Keratinocyte (primary cell): ENCODE data around the gene FAM120A. TPM values are rescaled to one million over a fixed set of nuclear protein-coding genes. Genes with fewer than 3 reads are reported as not detected.

Experiments used
- DNase-seq: peaks from one replicate; pipeline ENCODE4 v3.0.0-alpha.2; 2011; ENCODE audit warnings: low read depth, missing footprints, low spot score
- FAIRE-seq: peaks from 2 replicates; lab custom pipeline; 2011; peaks lifted over from hg19 to GRCh38; lab: Jason Lieb, UNC
- H2AFZ ChIP-seq: 2 replicates; pipeline ENCODE4 v1.6.0; 2012; ENCODE audit warnings: low read length, control low read depth, inconsistent platforms; ENCODE audit not compliant: control insufficient read depth
- H3K27ac ChIP-seq: 2 replicates; pipeline ENCODE4 v1.5.1; 2011; ENCODE audit warnings: low read length; ENCODE audit not compliant: control insufficient read depth, insufficient read depth
- H3K27me3 ChIP-seq: 3 replicates; pipeline ENCODE4 v1.6.0; 2011; ENCODE audit warnings: low read length; ENCODE audit not compliant: control insufficient read depth, insufficient read depth; ENCODE audit errors: extremely low read depth
- H3K36me3 ChIP-seq, 2 experiments: 2 replicates in 1 of 2; 3 replicates in 1 of 2; pipeline ENCODE4 v1.5.1; 2011; ENCODE audit warnings: low read length in 2 of 2, mild to moderate bottlenecking in 1 of 2; ENCODE audit not compliant: control insufficient read depth in 2 of 2, insufficient read depth in 2 of 2; ENCODE audit errors: extremely low read depth in 1 of 2
- H3K4me1 ChIP-seq: 3 replicates; pipeline ENCODE4 v1.5.1; 2011; ENCODE audit warnings: low read length; ENCODE audit not compliant: control insufficient read depth, insufficient read depth; ENCODE audit errors: extremely low read depth
- H3K4me2 ChIP-seq: 3 replicates; pipeline ENCODE4 v1.6.0; 2011; ENCODE audit warnings: low read depth, low read length; ENCODE audit not compliant: control insufficient read depth, insufficient read depth; ENCODE audit errors: extremely low read depth
- H3K4me3 ChIP-seq, 3 experiments: fragments of 200-600 bp in 1 of 3; sonication (generic) in 1 of 3; 2 replicates in 2 of 3; 3 replicates in 1 of 3; pipeline ENCODE4 v1.5.1; 2011 to 2016; ENCODE audit warnings: low read length in 3 of 3, mild to moderate bottlenecking in 3 of 3, control low read depth in 2 of 3, inconsistent platforms in 1 of 3, low read depth in 1 of 3, mixed read lengths in 1 of 3, mixed run types in 1 of 3, moderate library complexity in 1 of 3; ENCODE audit not compliant: control insufficient read depth in 2 of 3, insufficient read depth in 2 of 3; ENCODE audit errors: extremely low read depth in 1 of 3
- H3K79me2 ChIP-seq: 2 replicates; pipeline ENCODE4 v1.6.0; 2012; ENCODE audit warnings: low read length; ENCODE audit not compliant: control insufficient read depth, insufficient read depth
- H3K9ac ChIP-seq: 3 replicates; pipeline ENCODE4 v1.6.0; 2011; ENCODE audit warnings: low read length; ENCODE audit not compliant: control insufficient read depth, insufficient read depth; ENCODE audit errors: extremely low read depth
- H3K9me1 ChIP-seq: 3 replicates; pipeline ENCODE4 v1.6.0; 2011; ENCODE audit warnings: low read length; ENCODE audit not compliant: control insufficient read depth, insufficient read depth; ENCODE audit errors: extremely low read depth
- H3K9me3 ChIP-seq: 2 replicates; pipeline ENCODE4 v1.5.1; 2012; ENCODE audit warnings: low read depth, low read length; ENCODE audit not compliant: control insufficient read depth
- H4K20me1 ChIP-seq: 3 replicates; pipeline ENCODE4 v1.6.0; 2011; ENCODE audit warnings: low read length; ENCODE audit not compliant: control insufficient read depth, insufficient read depth; ENCODE audit errors: extremely low read depth
- EZH2 ChIP-seq: IDR thresholded peaks from one replicate; pipeline ENCODE4 v1.6.1; 2012; ENCODE audit warnings: inconsistent platforms, mild to moderate bottlenecking, low read length, moderate library complexity
- dilution Hi-C: fragments of 300-500 bp; cut with MboI; formaldehyde crosslinking; loops from one replicate; pipeline ENCODE4 v1.7.0; 2020; ENCODE audit warnings: low sequenced_read_pairs; ENCODE audit not compliant: extremely low pct_ligation_motif_present
- polyA plus RNA-seq, 5 experiments: library from polyadenylated mRNA; depleted of rRNA in 3 of 5; stranded (reverse) in 3 of 5; stranded (forward) in 1 of 5; unstranded in 1 of 5; fragments of >200 nt; gene quantifications; 1 replicate in 1 of 5; 2 replicates in 3 of 5; 3 replicates in 1 of 5; pipeline versions ENCODE4 v1.2.1 to v1.2.3, GENCODE V29; 2011 to 2012; ENCODE audit warnings: missing spikeins in 2 of 5, low read depth in 1 of 5, low replicate concordance in 1 of 5
- TF ChIP-seq, protein P1 (sequence below), 3 experiments: IDR thresholded peaks in 1 of 3; conservative IDR thresholded peaks in 1 of 3; optimal IDR thresholded peaks in 1 of 3; 2 replicates in 2 of 3; 3 replicates in 1 of 3; pipeline versions ENCODE3 to v1.5.1; 2011; ENCODE audit warnings: low read length in 3 of 3, mild to moderate bottlenecking in 3 of 3, moderate library complexity in 2 of 3, control low read depth in 1 of 3, inconsistent platforms in 1 of 3; ENCODE audit not compliant: insufficient read depth in 2 of 3; ENCODE audit errors: extremely low read depth in 1 of 3

The FAM120A gene
- polyA plus RNA-seq, 1 donor (not counting 4 experiments of a cell fraction or from before 2014, with no cell fraction given): 79.2 TPM

DNA sequence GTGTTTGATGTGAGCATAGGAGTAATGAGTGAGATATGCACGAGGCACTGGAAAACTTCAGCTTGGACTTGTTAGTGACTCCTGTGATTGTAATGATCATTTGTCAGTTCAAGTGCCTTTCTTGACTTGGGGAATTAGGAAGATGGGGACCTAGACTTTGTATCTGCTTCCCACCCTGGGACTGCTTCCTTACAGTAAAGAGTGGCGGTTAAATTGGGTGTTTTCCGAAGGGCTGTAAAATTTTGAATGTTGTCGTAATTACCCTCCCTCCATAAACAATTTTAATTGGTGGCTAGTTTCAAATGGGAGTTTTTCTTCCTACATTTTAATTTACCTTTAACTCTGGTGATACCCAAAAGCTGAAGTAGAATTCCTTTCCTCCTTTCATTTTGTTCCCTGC, 25.4 kb downstream of the FAM120A start:
- Histone ChIP-seq H2AFZ (no peak overlapping the region), H3K9me1 (no peaks in the 10 kb centered on the region), H3K79me2 (peaks cover 76% of the 10 kb centered on the region), H3K36me3 (peaks cover 4 to 10% of the 10 kb centered on the region in 2 experiments), H3K9me3 (no peaks in the 10 kb centered on the region), H3K4me2 (no peak overlapping the region), H3K27me3 (no peaks in the 10 kb centered on the region), H3K27ac (no peak overlapping the region), H3K4me1 (no peaks in the 10 kb centered on the region), H4K20me1 (peaks cover 6% of the 10 kb centered on the region), H3K9ac (no peak overlapping the region), H3K4me3 (no peak overlapping the region)
- dilution Hi-C loops: no loop called here
- DNase-seq: no peak
- no peak for TF ChIP-seq EZH2
- TF ChIP-seq, protein P1, sequence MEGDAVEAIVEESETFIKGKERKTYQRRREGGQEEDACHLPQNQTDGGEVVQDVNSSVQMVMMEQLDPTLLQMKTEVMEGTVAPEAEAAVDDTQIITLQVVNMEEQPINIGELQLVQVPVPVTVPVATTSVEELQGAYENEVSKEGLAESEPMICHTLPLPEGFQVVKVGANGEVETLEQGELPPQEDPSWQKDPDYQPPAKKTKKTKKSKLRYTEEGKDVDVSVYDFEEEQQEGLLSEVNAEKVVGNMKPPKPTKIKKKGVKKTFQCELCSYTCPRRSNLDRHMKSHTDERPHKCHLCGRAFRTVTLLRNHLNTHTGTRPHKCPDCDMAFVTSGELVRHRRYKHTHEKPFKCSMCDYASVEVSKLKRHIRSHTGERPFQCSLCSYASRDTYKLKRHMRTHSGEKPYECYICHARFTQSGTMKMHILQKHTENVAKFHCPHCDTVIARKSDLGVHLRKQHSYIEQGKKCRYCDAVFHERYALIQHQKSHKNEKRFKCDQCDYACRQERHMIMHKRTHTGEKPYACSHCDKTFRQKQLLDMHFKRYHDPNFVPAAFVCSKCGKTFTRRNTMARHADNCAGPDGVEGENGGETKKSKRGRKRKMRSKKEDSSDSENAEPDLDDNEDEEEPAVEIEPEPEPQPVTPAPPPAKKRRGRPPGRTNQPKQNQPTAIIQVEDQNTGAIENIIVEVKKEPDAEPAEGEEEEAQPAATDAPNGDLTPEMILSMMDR (optimal IDR thresholded peaks at IDR 0.05 in 1 of 3, IDR thresholded peaks at IDR 0.05 in 1 of 3, conservative IDR thresholded peaks at IDR 0.05 in 1 of 3; ENCODE audit: extremely low read depth in 1 of 3, insufficient read depth in 2 of 3, low read length in 3 of 3): no peak
- FAIRE-seq: no peak

DNA sequence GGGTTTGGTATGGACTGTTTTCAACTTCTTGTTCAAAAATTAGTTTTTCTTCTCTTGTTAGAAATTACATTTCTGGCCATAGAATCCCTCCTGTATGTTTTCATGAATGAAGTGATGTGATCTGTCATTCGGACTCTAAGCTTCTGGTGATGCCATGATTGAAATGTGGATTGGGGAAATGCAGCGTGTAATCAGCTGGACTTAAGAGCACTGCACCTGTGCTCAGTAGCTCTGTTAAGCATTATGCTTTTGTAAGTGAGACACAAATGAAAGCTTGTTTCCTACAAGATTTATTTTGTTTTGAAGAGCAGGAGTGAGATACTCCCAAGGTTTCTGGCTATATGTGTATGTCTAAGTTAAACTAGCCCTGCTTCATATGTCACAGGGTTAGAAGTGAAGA, 25.9 kb downstream of the FAM120A start:
- no peak overlapping the region for H3K4me3 ChIP-seq
- no peak for DNase-seq
- H3K27me3 ChIP-seq: no peaks in the 10 kb centered on the region
- no peak for FAIRE-seq
- no peak overlapping the region for H3K27ac ChIP-seq
- H4K20me1 ChIP-seq: peaks cover 6% of the 10 kb centered on the region
- TF ChIP-seq, protein P1 (optimal IDR thresholded peaks at IDR 0.05 in 1 of 3, IDR thresholded peaks at IDR 0.05 in 1 of 3, conservative IDR thresholded peaks at IDR 0.05 in 1 of 3; ENCODE audit: extremely low read depth in 1 of 3, insufficient read depth in 2 of 3, low read length in 3 of 3): no peak
- TF ChIP-seq EZH2: no peak
- dilution Hi-C loops: no loop called here
- H2AFZ ChIP-seq: no peak overlapping the region
- peaks cover 4 to 8% of the 10 kb centered on the region in 2 experiments for H3K36me3 ChIP-seq
- H3K4me2 ChIP-seq: no peak overlapping the region
- H3K79me2 ChIP-seq: peaks cover 77% of the 10 kb centered on the region
- no peaks in the 10 kb centered on the region for H3K4me1 ChIP-seq
- no peak overlapping the region for H3K9ac ChIP-seq
- H3K9me1 ChIP-seq: no peaks in the 10 kb centered on the region
- no peaks in the 10 kb centered on the region for H3K9me3 ChIP-seq
